ENCODE data around the gene SOX12. TPM values are rescaled to one million over a fixed set of nuclear protein-coding genes. Genes with fewer than 3 reads are reported as not detected.
"Not testable (repeated sequence)": the region's sequence is repeated elsewhere in the genome, so short reads cannot be mapped to it uniquely, and the experiment has no call there.

Gene SOX12
- total RNA-seq, 4 donors from 2014 or later = 0.15 to 1.4 (median 0.65) TPM

DNA sequence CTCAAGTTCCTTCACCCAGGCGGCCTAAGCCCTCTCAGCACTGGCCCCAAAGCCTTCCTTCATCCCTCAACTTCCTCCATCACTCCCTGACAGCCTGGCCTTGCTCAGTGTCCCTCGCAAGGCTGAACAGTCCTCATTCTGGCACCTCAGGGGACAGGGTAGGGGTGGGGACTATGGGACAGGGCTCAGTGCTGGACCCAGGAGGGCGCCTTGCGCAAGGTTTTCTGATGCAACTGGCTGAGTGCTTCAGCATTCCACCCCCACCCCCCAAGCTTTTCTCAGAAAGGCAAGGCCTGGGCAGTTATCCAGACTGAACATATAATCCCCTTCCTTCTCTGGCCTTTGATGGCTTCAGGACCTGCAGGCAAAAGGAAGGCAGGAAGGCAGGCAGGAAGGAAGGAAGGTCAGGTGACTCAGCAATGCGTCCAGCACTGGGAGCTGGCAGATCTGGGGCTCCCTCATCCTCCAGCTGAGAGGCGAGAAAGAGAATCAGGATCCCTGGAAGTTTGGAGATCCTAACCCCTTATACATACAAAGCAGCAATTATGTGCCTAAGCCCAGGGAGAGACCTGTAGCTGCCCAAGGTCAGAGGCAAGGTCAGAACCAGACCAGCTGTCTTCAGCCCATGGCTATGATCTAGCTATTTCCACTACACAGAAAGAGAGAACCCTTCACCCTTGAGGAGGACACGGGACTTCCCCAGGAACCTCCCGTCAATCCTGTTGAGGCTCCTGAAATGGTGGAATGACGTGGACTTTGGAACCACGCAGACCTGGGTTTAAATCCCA lies 46.6 kb downstream of the SOX12 start:
- H3K27ac ChIP-seq = peak overlapping the region; percentile 66 to 81 (median 71)
- H3K4me3 ChIP-seq = no peak overlapping the region
- no peaks in the 10 kb centered on the region for H3K36me3 ChIP-seq
- no peaks in the 10 kb centered on the region for H3K9me3 ChIP-seq
- peak; percentile 80 to 90 for ATAC-seq
- H3K4me1 ChIP-seq = peaks cover 15 to 17% of the 10 kb centered on the region in 2 donors
- TF ChIP-seq POLR2A (IDR thresholded peaks at IDR 0.05) (no peak), CTCF (IDR thresholded peaks at IDR 0.05 in 4 of 5, conservative IDR thresholded peaks at IDR 0.05 in 1 of 5) (no peak)
- intact Hi-C loops (cut with DNase I; ENCODE audit: low total_unique reads) = no loop called here
- peak; percentile 48 to 86 for DNase-seq
- no peaks in the 10 kb centered on the region for H3K27me3 ChIP-seq
- in situ Hi-C loops (cut with MboI; ENCODE audit: low sequenced_read_pairs in 4 of 4) = no loop called here

- ATAC-seq; in situ Hi-C loops (cut with MboI; ENCODE audit: low sequenced_read_pairs in 4 of 4); H3K4me3 ChIP-seq; intact Hi-C loops (cut with DNase I; ENCODE audit: low total_unique reads); H3K36me3 ChIP-seq; H3K9me3 ChIP-seq; DNase-seq; H3K27me3 ChIP-seq: not testable (repeated sequence)
- Histone ChIP-seq H3K4me1 (peaks cover 15 to 17% of the 10 kb centered on the region in 2 donors), H3K27ac (peak overlapping the region; percentile 66 to 81 (median 71))
Observed at GRCh38 chr20:372543-373082, 47.3 kb downstream of the SOX12 start.

DNA sequence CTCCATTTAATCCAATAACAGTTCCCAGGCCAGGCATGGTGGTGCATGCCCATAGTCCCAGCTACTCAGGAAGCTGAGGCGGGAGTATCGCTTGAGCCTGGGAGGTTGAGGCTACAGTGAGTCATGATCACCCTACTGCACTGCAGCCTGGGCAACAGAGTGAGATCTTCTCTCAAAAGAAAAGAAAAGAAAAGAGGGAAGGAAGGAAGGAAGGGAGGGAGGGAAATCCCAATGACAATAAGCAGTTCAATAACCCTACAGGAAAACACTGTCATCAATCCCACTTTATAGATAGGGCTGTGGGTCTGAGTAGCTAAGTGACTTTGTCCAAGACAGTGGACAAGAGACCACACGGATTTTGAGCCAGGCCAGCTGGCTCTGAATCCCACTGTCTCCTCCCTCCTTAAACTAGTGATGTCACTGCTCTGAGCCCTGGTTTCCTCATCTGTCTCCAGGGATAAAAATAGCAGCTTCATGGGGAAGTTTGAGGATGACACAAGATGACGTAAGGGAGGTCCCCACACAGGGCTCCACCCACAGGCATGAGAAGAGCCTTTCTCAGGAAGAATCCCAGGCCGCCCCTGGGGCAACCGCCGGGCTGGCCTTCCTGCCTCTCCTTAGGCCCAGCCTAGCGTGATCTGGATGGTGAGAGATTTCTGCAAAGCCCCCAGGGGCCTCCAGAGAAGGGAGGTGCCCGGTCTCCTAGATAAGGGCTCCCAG lies 48.0 kb downstream of the SOX12 start:
- Histone ChIP-seq H3K4me1 (peaks cover 15 to 17% of the 10 kb centered on the region in 2 donors), H3K36me3 (no peaks in the 10 kb centered on the region), H3K9me3 (no peaks in the 10 kb centered on the region), H3K27me3 (no peaks in the 10 kb centered on the region), H3K4me3 (no peak overlapping the region), H3K27ac (peak overlapping the region in 1 of 4 donors; percentile 15)
- intact Hi-C loops (cut with DNase I; ENCODE audit: low total_unique reads) = no loop called here
- peak in 1 of 2 donors; percentile 30 for DNase-seq
- in situ Hi-C loops (cut with MboI; ENCODE audit: low sequenced_read_pairs in 4 of 4) = no loop called here
- no peak for TF ChIP-seq POLR2A (IDR thresholded peaks at IDR 0.05)
- peak in 1 of 2 donors; percentile 5 for ATAC-seq

DNA sequence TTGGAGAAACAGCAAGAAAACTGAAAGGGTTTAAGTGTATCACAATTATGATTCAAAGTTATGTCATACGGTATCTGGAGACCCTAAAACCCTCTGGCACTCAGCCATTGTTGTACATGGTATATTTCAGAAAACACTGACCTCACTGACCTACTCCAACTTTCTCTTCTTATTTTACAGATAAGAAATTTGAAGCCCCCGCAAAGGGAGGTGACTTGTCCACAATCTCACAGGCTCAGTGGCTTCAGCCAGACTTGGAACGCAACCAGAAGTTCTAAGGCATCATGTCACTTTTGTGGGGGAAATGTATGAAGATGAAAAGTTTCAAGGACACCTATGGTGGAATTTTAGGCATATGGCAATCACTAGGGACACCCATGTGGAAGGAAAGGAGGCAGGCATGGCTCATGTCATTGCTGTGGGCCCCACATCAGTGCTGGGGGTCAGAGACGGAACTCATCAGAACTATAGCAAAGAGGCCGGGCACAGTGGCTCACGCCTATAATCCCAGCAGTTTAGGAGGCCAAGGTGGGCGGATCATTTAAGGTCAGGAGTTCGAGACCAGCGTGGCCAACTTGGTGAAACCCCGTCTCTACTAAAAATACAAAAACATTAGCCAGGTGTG lies 50.0 kb downstream of the SOX12 start:
- Histone ChIP-seq H3K36me3 (no peaks in the 10 kb centered on the region), H3K4me1 (peaks cover 15 to 17% of the 10 kb centered on the region in 2 donors), H3K4me3 (no peak overlapping the region), H3K9me3 (no peaks in the 10 kb centered on the region), H3K27me3 (peaks cover 0 to 6% (median 0%) of the 10 kb centered on the region in 3 donors), H3K27ac (no peak overlapping the region)
- in situ Hi-C loops (cut with MboI; ENCODE audit: low sequenced_read_pairs in 4 of 4) (no loop called here), intact Hi-C loops (cut with DNase I; ENCODE audit: low total_unique reads) (no loop called here)
- no peak for TF ChIP-seq POLR2A (IDR thresholded peaks at IDR 0.05)
- no peak for TF ChIP-seq CTCF (IDR thresholded peaks at IDR 0.05 in 4 of 5, conservative IDR thresholded peaks at IDR 0.05 in 1 of 5)
- DNase-seq (no peak), ATAC-seq (no peak)

DNA sequence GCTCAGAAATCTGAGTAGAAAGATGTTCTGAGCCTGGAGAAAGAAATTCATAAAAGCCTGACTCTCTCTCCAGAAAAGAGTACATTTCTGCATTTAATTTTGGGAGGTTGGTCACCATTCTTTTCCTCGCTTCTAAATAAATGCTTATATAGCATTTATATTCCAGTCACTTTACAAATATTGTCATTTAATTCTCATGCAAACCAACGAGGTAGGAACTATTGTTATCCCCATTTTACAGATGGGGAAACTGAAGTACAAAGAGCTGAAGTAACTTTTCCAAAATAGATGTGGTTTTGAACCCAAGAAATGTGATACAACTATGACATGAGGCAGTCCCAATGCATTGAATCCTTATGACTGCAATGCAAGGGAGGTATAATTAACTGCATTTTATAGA lies 50.7 kb downstream of the SOX12 start:
- DNase-seq (no peak), ATAC-seq (no peak)
- Histone ChIP-seq H3K9me3 (no peaks in the 10 kb centered on the region), H3K4me3 (no peak overlapping the region), H3K27ac (no peak overlapping the region), H3K27me3 (peaks cover 0 to 12% (median under 1%) of the 10 kb centered on the region in 3 donors), H3K4me1 (peaks cover 14 to 15% of the 10 kb centered on the region in 2 donors), H3K36me3 (no peaks in the 10 kb centered on the region)
- intact Hi-C loops (cut with DNase I; ENCODE audit: low total_unique reads) (no loop called here), in situ Hi-C loops (cut with MboI; ENCODE audit: low sequenced_read_pairs in 4 of 4) (no loop called here)
- TF ChIP-seq CTCF (IDR thresholded peaks at IDR 0.05 in 4 of 5, conservative IDR thresholded peaks at IDR 0.05 in 1 of 5) (no peak), POLR2A (IDR thresholded peaks at IDR 0.05) (no peak)
